NCI-H69 (cell line): Measurements from ENCODE around the gene MAPKAPK2.

Experiments used
- DNase-seq: peaks from one replicate; lab custom pipeline; 2025; lab: John Stamatoyannopoulos, UW

Gene MAPKAPK2

DNA sequence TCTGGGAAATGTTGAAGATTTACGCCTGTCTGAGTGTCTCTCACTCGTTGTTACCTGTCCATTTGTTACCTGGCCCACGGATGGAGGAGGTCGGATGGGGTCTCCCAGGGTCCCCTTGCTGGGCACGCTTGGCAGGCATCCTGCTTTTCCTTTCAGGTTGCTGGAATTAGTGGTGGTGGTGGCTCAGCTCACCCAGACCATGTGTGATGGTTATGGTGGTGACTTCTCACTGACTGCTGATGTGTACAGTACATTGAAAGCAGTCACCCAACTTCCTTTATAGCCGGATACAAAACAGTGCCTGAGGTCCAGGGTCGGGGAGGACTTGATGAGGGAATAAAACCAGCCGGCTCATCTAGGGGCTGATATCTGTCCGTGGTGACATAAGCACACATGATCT is 19.5 kb downstream of the MAPKAPK2 start:
- DNase-seq = peak; percentile 33

DNA sequence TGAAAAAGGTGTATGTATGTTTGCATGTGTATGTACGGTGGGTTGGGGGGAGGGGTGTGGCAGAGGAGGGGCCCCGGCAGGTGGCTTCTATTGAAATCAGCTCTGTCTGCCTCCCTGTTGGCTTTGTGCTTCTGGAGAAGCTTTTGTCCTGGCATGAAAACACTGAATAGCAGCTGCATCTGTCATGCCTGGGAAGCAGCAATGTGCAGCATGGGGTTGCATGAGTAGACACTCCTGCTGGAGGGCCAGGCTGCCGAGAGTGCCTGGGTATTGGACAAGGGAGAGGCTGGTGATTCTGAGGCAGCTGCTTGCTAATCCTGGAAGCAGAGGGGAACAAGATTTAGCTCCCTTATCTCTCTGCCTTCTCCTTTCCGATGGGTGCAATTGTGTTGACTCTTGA is 20.5 kb downstream of the MAPKAPK2 start:
- DNase-seq = peak; percentile 98

DNA sequence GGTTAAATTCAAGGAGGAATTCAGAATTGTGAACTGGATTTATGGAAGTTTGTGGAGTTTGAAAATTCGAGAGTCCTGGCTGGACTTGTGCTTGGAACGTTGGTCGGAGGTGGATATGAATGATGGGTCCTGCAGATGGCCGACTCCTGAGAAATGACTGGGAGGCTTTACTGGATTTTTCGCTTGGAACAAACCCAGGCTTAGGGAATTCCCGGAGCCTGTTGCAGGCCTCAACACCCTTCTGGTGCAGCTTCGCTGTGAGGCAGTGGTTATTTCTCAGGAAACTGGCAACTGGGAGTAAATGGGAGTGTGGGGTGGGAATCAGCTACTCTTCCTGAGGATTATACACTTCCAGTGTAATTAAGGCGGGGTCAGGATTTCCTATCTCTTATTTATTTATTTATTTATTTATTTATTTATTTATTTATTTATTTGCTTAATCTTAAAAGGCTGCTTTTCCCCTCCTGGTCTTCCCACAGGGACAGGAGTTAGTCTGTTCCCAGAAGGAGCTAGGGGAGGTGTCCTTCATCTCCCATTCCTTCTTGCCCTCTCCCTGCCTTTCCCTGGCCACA is 21.1 kb downstream of the MAPKAPK2 start:
- peak; percentile 50 for DNase-seq

DNA sequence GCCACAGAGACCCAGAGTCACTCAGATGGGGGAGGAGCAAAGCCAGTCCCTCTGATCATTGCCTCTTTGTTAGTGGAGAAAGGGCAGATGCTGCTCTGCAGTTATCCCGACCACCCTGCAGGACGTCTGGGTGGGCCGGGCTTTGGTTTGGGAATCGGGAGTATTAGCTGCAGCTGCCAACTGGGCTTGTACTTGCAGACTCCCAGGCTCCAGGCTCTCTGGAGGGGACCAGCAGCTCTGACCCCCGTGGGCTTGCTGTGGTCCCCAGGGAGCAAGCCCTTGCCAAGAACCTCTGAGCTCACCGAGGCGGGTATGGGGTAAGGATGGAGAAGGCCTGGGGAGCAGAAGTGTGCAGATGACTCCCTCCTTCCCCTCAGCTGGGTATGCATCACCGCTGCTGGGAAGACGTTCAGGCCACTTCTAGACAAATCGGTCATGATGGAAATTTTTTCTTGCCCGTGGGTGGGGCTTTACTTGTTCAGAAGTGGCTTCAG is 21.6 kb downstream of the MAPKAPK2 start:
- DNase-seq = peak; percentile 84

DNA sequence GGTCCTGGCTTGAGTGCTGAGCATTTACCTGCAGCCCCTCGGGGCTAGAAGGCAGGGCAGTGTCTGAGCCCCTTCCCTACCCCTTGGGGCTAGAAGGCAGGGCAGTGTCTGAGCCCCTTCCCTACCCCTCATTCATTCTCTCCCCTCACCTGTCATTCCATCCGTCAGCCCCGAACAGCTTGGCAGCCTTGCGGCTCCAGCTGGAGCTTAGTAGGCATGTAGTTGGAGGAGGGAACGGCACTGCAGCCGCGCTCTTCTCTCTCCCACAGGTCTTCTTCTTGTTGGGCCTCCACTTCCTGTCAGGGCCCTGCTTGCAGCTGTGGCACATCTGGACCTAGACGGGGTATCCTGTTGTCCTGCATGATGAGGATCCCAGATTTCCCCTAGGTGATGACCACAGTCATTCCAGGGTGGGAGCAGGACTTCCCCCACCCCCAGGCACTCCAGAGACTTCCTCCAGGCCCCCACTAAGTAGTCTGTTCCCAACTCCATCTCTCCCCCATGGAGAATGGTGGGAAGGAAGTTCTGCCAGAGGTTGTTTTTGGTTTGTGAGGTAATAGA is 22.2 kb downstream of the MAPKAPK2 start:
- DNase-seq = peak; percentile 25

DNA sequence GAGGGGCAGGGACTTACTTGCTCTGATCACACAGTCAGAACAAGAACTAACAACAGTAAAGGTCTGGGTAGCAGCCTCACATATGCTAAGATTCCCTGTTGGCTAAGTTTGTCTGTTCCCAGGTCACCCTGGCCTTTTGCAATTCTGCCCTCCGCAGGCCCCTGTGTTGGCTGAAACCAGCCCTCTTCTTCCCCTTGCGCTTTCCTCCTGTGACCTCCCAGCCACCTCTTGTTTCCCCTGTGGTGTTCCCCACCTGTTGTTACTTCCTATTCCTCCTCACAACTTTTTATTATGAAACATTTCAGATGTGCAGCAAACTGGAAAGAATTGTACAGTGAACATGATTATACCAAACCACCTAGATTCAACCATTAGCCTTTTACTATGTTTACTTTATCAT is 23.4 kb downstream of the MAPKAPK2 start:
- DNase-seq = peak; percentile 46

DNA sequence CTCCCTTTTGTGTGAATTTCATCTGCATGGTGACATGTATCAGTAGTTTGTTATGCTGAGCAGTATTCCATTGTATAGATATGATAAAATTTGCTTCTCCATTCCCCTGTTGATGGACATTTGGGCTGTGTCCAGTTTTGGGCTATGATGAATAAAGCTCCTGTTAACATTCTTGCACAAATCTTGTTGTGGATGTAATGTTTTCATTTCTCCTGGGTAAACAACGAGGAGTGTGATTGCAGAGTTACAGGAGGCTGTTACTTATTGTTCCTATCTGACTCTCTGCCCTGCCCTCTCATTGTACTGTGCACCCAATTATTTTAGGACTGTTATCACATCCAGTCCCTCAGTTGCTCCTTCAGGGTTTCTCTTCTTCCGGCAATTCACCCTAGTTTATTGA is 24.2 kb downstream of the MAPKAPK2 start:
- no peak for DNase-seq

DNA sequence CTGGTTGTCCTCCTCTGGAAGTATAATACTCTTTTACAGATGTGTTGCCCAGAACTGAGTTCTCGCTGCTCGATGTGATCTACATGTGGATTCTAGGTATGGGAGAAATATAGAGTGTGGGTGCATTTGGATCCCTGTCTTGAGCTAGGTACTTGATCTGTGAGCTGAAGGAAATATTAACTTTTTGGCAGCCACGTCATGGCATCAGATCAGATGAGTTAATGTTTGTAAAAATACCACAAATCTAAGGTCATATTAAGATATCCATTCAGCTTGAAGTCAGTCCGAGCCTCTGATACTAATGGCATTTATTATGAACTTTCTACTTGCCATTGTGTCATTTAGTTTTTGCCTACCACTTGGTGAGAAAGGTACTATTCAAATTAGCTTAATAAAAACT is 24.6 kb downstream of the MAPKAPK2 start:
- DNase-seq = no peak

DNA sequence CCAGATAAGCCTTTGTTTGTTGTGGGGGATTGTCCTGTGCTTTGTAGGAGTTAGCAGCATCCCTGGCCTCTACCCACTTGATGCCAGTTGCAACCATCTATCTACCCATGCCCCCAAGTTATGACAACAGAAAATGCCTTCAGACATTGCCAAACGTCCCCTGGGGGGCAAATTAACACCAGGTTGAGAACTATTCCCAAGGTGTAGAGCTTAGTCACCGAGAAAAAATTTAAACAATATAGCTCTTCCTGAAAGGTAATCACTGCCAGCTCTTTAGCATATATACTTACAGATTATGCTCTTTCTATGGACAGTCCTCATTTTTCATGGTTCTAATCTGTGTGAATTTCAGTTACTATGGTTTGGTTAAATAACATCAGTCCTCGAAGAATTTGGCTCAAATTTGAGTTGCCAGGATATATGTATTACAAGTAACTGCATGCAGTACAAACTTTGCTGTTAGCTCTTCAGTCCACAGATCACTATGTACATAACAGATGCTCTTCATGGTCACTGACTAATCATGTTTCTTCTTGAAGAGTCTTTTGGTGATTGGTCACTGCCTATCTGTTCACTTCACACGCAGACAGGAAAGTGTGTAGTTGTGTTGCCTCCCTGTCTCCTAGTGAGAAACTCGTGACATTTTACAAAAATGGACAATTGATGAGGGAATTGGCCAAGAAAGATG is 25.2 kb downstream of the MAPKAPK2 start:
- peak; percentile 46 for DNase-seq

DNA sequence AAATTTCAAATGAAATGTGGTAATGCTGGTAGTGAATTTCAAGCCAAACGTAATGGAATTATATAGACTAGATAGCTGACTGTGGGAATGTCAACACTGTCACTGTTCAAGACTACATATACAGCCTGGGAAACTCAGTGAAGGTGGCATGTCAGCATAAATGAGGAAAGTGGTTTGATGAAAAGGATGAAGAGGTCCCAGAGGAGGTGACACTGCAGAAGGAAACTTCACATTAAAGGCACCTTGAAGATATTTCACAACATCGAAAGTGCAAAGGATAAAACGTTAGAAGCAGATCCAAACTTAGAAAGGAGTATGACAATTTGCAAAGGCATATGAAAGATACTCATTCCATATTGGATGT is 25.7 kb downstream of the MAPKAPK2 start:
- no peak for DNase-seq

DNA sequence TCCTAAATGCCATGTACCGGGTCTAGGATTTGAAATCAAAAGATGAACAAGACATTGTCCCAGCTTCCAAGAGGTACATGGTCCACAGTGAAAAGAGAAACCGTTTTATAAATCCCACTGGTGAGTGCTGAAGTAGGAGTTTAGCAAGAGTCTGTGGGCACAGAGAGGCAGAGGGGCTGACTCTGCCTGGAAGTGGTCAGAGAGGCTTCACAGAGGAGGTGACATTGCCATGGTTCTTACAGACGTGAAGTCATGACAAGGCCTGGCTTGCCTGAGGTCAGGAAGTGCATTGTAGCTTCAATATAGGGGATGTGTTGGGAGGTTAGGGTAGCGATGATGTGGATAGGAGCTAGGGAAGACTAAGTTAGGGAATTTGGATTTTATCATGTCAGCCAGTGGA is 28.4 kb downstream of the MAPKAPK2 start:
- DNase-seq = no peak

DNA sequence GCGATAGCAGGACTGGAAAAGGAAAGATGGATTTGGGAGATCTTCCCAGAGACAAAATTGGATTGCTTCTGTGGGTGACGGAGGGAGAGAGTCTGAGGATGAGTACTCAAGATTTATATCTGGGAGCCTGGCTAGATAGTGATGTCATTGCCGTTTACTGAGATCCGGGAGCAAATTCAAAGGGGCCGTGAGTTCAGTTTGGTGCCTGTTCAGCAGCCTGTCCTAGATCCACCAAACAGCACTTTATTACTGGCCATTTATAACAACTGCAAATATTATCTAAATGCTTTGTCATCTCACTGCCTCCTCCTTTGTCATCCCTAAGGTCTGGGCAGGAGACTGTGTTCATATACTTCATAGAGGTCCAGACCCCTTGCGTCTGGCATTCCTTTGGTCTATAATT is 29.2 kb downstream of the MAPKAPK2 start:
- no peak for DNase-seq

DNA sequence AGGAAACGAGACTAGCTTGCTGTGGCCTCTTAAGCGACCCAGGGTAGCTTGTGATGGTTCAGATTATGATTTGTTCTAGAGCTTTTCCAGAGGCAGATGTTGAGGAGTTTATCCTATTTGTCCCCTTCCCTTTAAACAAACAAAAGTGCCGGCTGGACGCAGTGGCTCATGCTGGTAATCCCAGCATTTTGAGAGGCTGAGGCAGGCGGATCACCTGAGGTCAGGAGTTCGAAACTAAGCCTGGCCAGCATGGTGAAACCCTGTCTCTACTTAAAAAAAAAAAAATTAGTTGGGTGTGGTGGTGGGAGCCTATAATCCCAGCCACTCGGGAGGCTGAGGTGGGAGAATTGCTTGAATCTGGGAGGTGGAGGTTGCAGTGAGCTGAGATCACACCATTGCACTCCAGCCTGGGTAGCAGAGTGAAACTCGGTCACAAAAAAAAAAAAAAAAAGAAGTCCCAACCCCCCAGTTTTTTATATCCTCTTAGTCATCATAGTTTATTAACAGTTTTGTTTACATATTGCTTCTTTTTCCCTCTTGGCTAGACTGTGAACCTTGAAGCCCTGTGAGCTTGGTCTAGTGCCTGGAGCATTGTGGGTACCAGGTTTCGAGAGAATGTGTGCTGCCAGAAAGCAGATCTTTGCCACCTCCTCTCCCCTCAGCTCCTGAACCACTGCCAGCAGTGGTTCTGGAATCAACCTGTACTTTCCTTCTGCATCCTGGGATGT is 29.8 kb downstream of the MAPKAPK2 start:
- DNase-seq = peak; percentile 19

DNA sequence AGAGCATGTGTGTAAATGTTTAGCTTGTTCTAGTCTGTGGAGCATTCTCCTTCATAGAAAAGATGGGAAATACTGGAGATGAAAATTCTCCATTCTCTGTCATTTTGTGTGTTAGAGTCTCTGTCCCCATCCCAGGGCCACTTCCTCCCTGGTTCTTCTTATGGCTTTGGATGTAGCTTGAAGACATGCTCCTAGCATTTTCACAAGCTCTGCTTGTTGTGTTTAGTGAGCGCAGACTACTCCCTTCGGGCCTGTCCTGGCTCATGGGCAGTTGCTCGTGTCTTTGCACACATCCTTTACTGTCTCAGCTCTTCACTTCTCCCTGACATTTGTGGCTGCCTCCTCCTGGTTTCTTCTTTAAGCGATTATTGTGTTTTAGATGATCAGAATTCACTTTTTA is 30.4 kb downstream of the MAPKAPK2 start:
- no peak for DNase-seq

DNA sequence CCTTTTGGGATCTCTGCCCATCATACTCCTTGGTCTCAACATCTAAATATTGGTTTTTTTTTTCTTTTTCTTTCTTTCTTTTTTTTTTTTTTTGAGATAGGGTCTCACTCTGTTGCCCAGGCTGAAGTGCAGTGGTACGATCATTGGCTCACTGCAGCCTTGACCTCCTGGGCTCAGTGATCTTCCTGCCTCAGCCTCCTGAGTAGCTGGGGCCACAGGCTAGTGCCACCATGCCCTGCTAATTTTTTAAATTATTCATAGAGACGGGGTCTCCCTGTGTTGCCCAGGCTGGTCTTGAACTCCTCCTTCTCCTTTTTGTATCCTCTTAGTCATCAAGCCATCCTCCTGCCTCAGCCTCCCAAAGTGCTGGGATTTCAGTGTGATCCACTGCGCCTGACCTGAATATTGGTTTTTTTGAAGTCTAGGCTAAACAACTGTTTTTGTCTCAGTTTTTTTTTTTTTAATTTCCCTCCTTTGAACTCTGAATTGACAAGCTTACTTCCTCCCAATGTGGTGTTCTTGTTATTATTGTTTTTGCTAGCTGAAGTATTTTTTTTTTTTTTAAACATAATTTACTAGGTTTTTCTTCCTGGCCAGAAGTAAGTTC is 30.9 kb downstream of the MAPKAPK2 start:
- no peak for DNase-seq

DNA sequence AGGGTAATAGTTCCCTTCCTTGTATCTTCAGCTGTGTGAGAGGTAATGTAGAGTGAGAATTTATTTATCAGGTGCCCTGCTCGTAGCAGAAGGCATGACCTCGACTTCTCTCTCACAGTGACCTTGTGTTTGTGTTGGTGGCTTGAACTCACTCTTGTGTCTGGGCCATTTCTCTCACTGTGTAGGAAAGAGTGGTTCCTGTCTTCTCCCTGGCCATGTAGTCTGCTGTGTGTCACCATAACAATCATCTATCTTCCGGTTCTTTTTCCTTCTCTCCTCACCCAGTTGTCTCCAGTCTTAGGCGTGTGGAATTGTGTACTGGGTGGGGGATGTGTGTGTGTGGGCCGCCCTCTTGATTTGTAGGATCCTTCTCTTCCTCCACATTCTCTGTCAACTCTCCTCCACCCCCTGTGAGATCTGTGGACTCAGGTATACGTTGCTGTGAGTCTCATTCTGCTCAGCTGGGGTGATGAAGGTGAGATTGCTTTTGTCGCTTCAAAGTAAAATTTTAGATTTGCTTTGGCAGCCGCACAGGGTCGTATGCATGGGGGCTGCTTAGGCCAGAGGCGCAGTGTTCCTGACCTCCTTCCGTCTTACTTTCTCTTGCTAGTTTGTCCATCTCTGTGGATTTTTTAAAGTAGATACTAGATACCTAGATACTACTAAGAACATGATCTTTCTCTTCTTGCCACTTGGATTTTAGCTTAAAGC is 31.6 kb downstream of the MAPKAPK2 start:
- DNase-seq = no peak

DNA sequence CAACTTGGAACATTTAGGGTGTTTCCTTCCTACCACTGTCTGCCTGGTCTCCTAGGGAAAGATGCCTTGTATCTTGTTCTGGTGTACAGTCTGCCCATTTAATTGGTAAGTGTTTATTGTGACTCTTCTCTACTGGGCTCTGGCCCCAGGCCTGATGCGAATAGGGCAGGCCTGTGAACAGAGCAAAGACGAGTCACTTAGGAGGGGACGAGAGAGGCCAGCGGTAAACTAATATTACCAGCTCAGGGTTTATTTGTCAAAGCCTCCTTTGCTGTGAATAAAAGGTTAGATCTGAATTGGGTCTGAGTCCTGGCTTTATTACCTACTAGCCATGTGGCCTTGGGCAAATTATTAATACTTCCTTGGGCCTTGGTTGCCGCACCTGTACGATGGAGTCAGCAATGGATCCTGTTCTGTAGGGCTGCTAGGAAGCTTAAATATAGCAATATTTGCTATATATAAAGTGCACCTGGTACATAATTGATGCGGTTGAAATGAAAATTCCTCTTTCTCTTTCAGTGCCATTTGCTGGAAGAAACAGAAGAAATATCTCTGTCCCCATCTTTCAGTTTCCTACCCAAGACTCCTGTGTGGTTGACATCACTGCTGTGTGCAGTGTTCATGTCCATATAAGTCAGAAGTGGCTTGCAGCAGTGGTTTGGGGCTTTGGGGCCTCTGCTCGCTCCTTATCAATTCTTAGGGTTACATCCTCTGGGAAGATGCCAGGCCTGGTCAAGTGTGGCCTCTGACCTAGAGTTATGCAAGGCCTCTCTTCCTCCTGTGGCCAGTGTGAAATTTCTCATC is 32.4 kb downstream of the MAPKAPK2 start:
- no peak for DNase-seq

DNA sequence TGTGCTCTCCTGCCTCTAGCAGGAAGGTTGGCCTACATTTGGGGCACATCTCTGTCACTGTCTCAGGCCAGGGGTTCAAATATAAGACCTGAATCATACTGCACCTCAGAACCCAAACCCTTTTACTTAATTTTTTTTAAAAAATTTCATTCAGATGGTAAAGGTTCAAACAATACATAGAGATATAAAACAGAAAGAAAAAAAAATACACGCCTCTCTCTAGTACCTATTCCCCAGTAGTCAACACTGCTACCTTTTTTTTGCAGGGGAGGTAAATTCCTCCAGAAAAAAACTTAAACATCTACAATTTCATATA is 32.9 kb downstream of the MAPKAPK2 start:
- no peak for DNase-seq

DNA sequence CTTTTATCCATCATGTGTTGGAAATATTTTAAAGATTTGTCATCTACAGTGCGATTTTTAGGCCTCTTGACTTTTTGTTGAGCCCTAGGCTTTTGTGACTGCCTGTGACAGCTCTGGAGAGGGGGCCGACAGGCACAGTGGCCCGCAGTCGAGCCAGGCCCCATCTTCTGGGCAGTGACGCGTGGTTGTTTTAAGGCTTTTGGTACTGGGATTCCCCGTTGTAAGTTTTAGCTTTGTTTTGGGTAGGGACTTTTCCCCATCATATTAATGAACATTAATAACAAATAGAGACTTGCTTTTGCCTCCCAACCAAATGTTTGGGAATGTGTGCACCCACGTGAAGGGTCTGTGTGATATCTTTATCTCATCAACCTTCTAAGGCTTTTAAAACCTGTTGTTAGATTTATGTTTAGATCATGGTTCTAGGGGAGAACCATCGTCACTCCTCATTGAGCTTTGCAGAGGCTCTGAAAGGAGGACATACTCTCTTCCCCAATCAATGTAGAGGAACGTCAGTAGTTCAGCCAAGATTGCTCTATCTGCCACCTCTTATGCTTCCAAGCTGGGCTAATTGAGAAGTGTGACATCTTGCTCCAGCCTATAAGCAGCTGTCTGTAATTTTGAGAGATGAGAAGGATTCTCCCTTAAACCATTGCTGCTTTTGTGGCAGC is 34.6 kb downstream of the MAPKAPK2 start:
- no peak for DNase-seq

DNA sequence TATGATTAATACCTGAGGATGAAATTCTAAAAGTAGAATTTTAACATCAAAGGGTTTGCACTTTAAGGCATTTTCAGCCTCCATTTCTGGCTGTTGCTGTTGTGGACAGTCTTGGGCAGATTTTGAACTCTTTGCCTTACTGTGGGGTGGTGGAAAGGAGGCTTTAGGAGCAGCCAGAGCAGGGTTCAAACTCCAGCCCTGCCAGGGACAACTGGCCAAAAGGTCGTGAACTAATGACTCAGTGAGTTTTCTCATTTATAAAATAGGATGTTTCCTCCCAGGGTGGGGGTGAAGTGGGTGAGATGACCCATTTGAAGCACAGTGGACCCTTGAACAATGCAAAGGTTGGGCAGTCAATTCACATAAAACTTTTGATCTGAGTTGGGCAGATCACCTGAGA is 36.7 kb downstream of the MAPKAPK2 start:
- no peak for DNase-seq
